GM12874 (cell line): ENCODE results near the gene NKD1.

Source experiments
- CTCF ChIP-seq: IDR thresholded peaks from 2 replicates; pipeline ENCODE4 v1.5.1; 2011; ENCODE audit warnings: low read depth, mild to moderate bottlenecking, control low read depth, low read length, moderate library complexity; ENCODE audit not compliant: insufficient read depth

The NKD1 gene

GRCh38 chr16:50641818-50642187, 93.6 kb downstream of the NKD1 start:
- TF ChIP-seq CTCF: no peak

DNA sequence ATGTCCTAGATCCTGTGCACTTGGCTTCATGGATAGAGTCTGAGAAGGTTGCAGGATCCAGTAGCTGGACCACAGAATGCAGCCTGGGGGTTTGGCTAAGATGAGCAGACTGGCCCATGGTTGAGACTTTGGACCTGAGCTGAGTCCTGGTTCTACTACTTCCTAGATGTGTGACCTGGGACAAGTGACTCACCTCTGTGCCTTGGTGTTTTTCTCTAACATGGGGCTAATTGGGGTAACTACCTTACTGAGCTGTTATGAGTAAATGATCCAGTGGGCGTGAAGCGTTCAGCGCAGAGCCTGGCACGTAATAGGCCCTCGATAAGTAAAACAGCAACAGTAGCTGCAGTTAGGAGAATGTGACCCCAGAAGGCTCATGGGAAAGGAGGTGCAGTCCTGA, 94.2 kb downstream of the NKD1 start:
- TF ChIP-seq CTCF: no peak

DNA sequence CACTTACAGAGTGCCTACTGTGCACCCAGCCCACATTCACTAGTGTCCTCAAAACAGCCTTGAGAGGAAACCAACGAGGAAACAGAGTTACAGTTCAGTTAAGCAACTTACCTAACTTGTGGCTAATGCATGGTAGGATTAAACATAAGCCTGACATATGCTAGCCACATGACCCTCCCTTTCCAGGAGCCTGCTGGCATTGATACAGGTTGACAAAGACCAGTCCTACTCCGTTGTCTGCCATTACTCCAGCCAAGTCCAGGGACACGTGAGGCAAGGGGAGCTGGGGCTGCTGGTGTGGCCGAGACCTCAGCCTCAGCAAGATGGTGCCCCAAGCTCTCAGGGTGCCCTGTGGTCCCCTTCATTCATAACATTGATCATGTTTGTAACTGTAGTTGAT, 95.0 kb downstream of the NKD1 start:
- TF ChIP-seq CTCF: no peak

DNA sequence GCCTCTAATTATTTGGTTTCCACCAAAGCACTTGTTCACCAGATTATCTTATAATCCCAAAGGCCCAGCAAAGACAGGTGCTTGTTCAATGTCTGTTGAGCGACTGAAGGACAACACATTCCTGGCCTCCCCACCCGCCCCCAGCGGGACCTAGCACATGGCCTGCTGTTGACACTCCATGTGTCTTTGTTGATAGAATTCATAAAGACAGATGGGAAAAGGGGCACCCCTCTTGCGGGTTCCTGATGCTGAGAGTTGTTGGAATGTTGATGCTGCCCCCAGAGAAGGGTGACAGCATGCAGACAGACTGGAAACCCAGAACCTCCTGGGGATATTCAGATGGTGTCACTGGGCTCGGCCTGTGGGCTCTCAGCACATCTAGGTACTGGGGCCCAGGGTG, 96.0 kb downstream of the NKD1 start:
- TF ChIP-seq CTCF: no peak

GRCh38 chr16:50644729-50645128, 96.5 kb downstream of the NKD1 start:
- TF ChIP-seq CTCF: peak; percentile 36

DNA sequence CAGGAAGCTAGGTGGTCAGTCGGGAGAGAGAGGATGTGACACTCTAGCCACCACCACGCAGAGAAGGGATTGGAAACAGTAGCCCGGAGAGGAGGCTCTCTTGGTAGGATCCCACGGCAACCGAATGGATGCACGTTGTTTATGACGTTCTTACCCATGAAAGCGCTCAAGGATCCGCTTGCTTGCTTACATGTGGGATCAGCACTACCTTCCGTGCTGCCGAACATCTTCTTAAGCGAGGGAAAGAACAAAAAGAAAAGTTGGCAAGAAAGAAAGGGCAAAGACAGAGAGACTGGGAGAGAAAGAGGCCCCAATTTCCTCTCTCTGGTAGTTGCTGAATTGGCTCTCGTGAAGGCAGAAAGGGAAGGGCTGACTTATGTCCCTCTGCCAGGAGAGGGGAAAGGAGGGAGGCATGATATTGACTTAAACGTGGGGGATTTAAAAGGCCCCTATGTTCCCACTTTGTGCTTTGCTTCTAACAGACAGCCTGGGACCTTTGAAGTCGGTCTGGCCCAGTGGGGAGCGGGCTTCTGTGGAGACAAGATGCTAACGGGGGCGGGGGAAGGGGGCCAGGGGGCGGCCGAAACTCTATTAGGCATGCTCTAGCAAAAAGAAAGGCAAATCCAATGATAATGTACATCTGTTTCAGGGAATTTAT, 97.5 kb downstream of the NKD1 start:
- no peak for TF ChIP-seq CTCF

DNA sequence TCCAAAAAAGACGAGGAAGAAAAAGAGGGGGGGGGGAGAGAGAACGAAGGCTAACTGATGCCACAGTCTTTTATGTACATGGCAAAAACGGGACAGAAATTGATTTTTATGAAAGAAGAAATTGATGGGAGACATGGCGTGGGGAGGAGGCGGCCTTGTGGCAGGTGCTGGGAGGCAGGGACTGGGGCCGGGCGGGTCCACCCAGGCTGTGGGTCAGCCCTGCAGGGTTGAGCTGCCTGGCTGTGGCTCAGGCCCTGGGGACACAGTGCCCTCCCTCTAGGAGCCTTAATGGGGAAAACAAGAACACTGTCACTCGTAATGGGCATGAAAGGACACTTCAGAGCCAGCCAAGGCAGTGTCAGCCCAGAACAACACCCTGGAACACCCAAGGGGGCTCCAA, 98.1 kb downstream of the NKD1 start:
- no peak for TF ChIP-seq CTCF
